ENCODE data around the gene AGXT.

The AGXT gene

DNA sequence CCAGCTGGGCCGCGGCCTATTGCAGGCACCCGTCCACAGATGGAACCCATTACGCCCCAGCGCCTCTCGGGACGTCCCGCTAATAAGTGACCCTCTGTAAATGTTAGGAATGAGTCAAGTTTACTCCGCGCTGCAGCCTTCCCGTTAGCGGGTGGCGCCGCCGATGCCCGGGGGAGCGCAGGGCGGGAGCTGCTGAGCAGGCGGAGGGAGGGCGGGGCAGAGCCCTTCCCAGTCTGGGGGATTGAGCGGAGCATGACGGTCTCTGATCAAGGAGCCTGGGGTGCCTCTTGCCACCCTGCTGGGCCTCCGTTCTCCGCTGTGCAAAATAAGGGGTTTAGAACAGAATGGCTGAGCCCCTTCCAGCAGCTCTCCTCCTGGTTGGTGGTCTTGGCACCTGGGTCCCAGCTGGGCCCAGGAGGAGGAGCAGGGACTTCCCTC is 48.0 kb downstream of the AGXT start:
- no peak for DNase-seq

DNA sequence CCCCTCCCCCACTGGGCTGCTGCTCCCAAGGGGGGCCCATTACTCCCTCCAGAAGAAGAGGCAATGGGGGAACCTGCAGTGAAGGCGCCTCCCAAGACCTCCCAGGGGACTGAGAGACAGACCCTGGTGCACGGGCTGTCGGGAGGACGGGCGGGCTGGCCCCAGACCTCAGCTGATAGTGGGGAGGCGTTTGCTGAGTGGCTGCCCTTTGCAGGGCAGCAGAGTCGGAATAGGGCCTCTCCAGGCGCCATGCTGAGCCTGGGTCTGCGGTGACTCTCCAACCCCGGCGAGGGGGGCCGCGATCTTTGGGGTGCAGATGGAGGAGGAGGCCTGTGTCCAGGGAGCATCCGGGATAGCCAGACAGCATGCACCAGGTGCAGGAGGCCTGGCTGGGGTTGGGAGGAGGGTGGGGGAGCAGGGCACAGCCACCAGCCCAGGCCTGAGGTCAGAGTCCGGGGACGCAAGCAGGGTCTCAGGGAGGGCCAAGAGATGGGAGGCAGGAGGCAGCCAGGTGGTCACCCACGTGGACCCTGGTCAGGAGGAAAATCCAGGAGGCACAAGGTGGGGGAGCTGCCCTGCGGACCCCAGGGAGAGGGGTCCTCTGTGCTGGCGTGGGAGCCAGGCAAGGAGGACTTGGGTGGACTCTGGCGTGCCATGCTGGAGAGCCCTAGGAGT is 48.5 kb downstream of the AGXT start:
- DNase-seq, result no peak

DNA sequence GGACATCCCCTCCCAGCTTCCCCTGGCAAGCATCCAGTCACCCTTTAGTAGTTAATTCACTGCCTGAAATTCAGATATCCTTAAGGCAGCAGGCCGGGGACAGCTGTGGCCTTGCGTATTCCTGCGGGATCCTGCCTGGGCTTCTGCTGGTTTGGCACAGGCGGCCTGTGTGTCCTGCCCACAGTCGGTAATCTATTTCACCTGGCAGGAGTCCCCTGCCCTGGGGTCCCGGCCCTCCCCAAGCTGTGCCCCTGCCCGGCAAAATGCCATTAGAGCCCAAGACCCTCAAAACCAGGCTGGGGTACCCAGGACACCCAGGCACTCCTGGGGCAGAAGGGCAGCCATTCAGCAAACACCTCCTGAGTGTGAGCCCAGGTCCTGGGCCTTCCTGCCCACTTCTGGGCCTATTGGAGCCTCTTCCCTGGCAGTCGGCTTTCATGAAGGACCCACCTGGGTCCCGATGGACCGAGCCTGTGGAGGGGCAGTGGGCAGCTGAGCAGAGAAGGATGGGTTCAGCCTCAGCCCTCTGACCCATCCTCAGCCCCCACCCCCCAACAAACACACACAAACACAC is 49.1 kb downstream of the AGXT start:
- DNase-seq, result no peak

DNA sequence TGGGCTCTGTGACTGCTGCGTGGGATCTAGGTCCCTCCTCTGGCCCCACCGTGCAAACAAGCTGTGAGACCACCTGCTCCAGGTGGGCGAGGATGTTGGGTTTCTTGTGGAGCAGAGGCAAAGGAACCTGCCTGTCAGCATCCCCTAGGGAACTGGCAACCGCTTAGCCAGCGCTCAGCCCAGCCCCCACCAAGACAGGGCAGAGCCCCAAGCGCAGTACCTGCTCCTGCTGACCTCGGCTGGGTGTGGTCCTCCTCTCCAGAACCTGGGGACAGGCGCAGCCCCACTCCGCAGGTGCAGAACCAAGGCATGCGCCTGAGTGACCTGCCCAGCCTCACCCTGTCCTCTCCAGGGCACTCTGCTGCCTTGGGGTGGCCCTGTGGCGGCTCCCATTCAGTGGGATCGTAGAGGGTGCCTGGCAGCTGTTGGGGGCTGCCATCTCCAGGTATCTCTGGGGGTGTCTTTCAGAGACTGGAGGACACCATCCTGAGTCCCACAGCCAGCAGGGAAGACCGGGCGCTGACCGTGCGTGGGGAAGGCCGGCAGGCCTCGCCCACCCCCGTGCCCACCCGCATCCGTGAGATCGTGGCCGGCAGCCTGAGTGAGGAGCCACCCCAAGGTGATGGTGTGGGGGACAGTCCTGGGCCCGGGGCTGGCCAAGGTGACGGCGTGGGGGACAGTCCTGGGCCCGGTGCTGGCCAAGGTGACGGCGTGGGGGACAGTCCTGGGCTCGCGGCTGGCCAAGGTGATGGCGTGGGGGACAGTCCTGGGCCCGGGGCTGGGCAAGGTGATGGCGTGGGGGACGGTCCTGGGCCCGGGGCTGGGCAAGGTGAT is 49.9 kb downstream of the AGXT start:
- DNase-seq, result no peak

DNA sequence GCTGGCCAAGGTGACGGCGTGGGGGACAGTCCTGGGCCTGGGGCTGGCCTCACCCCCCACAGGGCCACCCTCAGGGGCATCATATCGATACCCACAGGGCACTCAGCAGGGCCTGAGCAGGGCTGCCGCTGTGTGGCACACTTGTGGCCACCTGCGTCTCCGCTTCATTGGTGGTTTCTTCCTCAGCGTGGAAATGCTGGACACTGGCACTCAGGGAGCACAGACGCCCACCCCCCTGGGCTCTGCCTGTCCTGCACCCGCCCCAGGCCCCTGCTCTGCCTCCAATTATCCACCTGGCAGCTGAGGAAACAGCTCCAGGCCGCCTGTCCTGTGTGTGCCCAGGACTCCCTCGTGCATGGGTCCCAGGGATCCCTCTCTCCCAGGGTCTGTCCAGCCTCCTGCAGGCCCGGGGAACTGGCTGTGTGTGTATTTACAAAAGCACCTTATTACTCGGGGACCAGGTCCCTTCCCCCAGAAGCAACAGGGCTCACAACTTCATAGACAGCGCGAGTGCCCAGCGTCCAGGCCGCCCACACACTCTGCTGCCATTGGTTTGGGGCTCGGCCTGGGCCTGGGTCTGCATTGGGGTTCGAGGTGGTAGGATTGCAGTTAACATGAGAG is 50.6 kb downstream of the AGXT start:
- DNase-seq, result no peak

DNA sequence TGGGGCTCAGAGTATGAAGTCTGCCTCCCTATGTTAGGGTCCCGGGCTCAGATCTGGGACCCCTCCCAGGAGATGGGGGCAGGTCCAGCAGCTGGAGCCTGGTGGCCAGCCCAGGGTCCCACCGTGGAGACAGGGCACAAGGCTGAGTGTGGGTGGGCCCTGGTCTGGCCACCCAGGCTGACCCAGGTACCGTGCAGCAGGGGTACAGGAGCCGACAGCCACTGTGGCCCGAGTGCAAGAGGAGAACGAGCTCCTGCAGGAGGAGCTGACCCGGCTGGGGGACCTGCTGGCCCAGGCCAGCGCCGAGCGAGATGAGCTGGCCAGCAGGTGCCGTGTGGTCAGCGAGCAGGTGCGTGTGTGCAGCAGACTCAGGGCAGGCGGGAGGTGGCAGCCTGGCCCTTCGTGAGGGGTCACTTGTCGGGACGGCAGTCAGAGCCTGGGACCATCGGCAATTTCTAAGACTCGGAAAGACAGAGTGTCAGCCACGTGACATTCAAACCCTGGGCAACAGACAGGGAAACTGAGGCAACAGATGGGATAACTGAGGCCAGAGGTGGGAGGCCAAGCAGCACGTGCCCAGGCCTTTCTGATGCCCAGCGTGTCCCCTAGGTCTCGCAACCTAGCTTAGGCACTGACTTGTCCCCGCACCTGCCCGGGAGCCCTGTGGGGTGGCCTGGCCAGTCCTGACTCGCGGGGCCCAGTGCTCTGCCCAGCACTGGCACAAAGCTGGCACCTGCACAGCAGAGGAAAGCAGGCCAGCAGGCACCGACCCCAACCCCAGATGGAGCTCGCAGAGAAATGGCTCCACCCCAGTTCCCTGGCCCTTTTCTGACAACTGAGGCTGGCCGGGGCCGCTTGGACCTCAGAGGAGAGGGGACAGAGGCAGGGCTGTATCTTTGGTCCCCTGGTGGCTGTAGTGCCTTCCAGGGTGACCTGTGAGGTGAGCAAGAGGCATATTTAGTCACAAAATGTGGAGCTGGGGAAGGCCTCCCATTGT is 51.5 kb downstream of the AGXT start:
- DNase-seq, result no peak

DNA sequence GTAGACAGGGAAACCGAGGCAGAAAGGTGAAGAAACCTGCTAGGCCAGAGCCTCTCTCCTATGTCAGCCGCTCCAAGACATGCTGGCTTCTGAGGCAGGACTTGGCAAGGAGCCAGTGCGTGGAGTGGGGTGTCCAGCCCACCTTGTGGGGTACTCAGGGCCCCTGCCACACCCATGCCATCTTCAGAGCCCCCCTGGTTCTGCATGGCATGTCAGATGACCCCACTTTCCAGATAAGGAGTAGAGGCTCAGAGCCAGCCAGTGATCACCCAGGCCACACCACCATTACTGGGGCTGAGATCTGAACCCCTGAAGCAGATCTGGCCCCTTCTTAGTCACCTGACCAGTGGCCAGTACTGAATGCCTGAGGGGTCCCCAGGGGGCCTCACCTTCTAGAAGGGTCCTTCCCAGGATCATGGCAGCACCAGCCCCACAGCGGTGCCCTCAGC is 52.2 kb downstream of the AGXT start:
- DNase-seq, result no peak

DNA sequence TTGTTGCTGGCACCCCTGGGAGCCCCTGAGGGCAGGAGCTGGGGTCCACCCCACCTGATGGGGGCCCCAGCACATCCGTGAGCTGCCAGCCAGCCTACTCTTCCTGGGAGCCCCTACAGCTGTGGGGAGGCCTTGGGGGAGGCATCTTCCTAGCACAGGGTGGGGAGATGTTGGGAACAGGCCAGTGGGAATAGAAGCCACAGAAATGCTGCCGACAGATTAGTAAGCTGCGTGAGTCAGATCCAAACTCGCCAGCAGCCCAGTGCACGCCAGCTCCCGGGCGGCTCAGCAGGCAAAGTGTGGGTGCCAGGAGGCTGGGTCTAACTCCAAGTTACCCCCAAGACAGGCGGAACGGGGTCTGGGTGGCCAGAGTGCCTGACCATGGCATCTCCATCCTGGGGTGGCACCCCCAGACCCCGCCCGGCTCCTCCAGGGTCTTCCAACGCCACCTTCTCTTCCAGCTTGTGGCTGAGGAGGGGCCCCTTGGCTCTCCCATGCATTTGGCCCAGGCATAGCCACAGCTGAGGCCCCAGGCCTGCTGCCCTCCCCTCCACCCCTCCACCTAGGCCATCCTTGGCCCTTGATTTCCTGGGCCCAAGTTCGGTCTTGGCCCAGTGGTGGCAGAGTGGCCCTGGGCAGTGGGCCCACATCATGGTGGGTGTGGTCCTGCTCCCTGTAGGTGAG is 52.8 kb downstream of the AGXT start:
- no peak for DNase-seq

DNA sequence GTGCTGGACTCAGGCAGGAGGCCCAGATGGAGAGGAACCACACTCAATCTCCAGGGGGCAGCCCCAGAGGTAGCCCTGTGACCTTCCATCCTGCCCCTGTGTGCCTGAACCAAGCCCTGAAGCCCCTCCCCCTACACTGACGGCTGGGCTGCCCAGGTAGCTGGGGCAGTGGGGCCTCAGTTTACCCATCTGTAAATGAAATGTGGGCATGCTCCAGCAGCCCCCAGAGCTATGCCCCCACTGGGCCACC is 53.3 kb downstream of the AGXT start:
- DNase-seq, result no peak

DNA sequence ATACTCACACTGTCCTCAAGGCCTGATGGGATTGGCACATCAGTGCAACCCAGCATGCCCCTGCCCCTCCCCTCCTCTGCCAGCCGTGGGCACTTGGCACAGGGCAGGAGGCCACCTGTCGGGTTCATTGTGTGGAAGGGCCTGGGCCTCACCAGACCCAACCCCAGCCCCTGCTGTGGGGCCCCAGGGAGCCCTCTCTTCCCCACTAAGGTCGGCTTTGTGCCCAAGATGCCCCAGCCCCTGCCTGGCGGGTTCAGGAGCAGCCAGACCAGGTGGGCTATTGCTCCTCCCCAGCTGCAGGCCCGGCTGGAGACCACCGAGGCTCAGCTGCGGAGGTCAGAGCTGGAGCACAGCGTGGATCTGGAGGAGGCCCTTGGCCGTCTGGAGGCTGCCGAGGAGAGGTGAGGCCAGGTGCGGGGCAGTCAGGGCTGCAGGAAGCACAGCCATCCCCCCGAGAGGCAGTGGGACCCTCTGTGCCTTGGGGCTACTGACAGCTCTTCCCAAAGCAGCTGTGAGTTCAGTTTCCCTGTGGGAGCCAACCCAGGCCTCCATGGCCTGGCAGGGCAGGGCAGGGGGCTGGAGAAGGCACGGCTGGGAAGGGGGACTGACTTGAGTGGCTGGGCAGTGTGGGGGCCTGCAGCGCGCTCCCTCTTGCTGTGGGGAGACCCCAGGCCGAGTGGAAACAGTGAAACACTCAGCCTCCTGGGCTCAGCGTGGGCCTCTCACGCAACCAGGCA is 53.8 kb downstream of the AGXT start:
- DNase-seq, result no peak

DNA sequence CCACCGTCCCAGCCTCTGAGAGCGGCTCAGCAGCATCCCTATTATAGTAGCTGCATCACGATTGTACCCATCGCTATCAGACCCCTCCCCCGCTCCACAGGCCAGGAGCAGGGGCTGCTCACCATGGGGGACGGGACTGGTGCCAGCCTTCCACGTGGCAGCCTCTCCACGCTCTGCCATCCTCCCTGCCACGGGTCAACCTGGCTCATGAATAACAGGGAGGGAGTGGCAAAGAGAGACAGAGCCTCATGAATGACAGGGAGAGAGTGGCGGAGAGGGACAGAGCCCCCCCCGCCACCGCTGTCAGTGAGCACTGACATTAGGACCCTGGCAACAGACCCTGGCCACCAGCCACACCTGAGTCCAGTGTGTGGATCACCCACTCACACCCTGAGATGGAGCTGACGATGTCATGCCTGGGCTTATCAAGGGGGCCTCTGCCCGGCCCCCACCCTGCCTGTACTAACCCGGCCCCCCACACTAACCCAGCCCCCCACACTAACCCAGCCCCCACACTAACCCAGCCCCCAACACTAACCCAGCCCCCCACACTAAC is 54.4 kb downstream of the AGXT start:
- no peak for DNase-seq

DNA sequence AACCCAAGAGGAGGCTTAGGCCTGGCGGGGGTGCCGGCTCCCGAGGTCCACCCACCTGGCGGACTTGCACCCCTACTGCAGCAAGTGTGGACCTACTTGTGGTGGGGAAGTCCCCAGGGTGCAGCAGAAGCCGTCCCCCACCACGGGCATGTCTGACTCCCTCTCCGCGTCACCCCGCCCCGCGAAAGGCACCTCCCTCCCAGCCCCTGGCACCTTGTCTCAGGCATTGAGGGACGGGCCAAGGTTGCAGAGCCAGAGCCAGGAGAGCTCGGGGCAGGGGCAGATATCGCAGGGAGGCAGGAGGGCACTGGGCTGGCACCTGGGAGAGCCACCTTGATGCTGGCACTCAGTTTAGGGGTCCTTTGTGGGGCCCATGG is 56.6 kb downstream of the AGXT start:
- DNase-seq, result no peak

DNA sequence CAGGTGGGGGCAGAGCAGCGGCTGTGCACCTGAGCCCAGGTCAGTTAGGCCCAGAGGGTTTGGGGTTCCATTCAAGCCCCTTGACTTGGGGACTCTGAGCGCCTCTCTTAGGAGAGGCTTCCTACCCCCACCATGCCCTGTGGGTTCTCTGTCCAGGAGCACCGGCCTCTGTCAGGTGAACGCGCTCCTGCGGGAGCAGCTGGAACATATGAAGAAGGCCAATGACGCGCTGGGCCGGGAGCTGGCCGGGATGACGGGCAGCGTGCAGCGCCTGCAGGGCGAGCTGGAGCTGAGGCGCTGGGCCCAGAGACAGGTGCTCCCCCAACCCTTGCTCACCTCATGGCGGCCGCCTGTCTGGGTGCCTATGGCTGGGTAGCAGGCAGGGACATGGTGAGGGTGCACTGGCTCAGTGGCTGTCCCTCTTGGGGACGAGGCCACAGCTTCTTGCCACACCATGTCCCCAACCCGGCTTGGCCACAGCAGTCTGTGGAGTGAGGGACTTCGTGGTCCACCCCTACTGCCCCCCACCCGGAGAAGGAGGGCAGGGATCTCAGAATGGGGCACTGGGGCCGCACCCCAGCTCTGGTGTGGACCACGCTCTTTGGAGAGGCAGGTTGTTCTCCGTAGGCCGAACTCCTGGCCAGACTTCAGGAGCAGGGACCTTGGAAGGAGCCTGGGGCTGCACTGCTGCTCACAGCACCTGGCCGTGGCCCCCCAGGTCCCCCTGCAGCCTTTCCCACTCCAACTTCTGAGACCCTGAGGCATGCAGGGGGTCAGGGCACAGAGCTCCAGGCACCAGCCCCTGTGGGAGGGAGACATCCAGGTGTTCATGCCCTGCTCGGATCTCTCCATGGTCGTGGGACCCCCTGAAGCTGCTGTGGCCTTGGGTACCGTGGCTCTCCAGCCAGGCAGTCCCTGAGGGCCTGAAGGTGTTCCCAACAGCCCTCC is 57.2 kb downstream of the AGXT start:
- DNase-seq, result no peak

DNA sequence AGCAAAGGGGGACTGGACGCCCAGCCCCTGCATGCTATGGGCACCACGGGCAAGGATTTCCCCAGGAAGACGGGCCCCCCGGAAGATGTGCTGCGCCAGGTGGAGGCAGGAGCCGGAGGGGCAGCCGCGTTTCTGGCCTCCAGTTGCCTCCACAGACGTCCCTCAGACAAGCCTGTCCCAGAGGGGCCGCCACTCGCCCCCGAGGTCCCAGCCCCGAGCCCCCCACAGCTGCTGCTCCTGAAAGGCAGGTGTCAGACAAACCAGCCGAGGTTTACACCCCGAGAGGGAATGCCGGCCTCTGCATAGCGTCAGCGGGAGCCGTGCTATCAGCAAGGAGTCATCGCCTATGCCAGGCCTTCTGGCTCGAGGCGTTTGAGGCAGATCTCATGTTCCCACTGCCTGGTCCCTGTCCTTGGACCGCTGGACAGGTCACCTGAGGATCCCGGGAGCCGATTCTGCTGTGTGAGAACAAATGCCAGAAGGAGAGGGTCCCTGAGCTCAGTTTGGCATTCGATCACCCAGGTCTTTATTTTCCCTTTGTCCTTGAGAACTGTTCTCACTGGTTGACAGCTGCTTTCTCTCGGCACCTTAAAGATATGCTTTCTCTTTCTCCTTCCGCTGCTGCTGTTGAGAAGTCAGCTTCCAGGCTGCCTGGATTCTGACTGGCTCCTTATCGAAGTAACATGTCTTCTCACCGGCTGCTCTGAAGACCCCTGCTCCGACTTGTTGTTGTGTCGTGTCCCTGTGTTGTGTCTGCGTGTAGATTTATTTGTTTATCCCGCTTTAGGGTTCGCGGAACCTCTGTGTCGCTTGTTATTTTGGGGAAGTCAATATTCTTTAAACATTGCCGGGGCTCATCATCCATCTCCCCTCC is 58.1 kb downstream of the AGXT start:
- no peak for DNase-seq

DNA sequence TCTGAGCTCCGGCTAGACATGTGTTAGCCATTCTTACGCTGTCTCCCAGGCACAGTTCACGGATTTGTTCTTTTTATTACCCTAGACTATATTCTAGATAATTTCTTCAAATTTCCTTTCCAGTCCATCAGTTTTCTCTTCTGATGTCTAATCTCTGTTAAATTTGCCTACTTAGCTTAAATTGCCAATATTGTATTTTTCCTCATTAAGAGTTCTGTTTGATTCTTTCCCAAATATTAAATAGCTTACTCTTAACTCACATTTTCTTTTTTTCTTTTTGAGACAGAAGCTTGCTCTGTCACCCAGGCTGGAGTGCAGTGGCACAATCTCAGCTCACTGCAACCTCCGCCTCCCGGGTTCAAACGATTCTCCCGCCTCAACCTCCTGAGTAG is 58.8 kb downstream of the AGXT start:
- DNase-seq, result no peak

DNA sequence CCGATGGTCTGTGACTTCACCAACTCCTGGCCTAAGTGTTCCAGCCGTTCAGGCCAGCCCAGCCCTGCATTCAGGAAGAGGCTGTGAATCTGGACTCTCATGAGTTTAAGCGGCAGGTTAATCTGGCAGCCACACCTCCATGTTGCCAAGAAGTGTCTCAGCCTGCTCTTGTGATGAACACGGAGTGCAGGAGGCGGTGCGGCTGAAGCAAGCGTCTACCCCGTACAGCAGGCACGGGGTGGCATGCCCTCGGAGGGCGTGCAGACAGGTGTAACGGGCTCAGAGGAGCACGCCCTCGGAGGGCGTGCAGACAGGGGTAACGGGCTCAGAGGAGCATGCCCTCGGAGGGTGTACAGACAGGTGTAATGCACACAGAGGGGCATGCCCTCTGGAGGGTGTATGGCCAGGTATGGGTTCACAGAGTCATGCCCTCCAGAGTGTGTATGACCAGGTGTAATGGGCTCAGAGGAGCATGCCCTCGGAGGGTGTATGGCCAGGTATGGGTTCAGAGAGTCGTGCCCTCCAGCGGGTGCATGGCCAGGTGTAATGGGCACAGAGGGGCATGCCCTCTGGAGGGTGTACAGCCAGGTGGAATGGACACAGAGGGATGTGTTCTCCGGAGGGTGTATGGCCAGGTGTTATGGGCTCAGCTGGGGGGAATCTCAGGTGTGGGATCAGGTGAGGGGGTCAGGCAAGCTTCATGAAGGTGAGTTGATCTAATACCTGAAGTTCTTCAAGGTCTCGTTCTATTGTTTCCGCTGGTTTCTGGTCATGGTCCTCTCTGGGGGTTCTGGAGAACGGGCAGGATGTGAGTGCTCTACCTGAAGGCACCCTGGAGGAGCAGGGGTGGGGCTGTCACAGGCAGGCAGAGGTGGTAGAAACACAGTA is 60.1 kb downstream of the AGXT start:
- no peak for DNase-seq

DNA sequence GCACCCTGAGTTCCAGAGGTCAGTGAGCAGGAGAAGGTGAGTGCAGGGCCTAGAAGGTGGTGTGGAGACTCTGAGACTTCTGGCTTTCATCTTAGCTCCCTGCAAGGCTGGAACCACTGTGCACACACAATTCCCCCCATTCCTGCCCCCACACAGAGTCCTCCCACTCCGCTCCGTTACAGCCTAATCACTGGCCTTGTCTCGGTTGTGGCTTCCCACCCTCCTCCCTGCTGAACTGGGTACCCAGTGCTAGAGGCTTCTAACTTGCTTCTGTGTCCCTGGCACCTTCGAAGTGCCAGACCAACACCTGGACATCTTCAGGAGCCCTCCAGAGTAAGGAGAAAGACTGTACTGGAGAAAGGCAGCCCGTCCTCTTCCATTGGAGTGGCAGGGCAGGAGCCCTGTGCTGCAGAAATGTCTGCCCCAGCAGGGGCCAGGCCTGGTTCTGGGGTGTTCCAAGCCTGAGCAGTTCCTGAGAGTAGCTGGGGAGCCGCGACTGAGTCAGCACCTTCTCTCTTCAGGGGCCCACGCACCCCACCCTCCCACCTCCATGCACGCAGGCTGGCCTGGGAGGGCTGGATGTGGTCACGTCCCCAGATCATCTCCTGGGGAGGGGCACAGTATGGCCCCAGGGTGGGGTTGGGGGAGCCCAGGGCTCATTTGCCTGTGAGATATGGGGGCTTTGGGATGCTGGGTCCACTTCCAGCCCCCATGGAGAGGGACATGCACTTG is 60.9 kb downstream of the AGXT start:
- DNase-seq, result no peak

Data from NCI-H1105 (cell line).